ENCODE data around the gene EHHADH. TPM values are rescaled to one million over a fixed set of nuclear protein-coding genes. Genes with fewer than 3 reads are reported as not detected.

The EHHADH gene
- total and polyA plus RNA-seq, 2 experiments from 2014 or later, result 14.3 to 22.0 TPM

- Histone ChIP-seq H2AFZ (peak overlapping the region; percentile 2), H3K27ac (no peak overlapping the region), H4K20me1 (ENCODE audit: insufficient read depth, poor library complexity, severe bottlenecking) (no peaks in the 10 kb centered on the region), H3K9me2 (replicated peaks; ENCODE audit: insufficient read depth) (no peaks in the 10 kb centered on the region), H3K4me3 (no peak overlapping the region), H3K36me3 (replicated peaks; ENCODE audit: insufficient read depth, low read depth) (no peaks in the 10 kb centered on the region), H3K9me3 (ENCODE audit: low read depth) (no peaks in the 10 kb centered on the region), H3K4me1 (ENCODE audit: insufficient read depth) (no peaks in the 10 kb centered on the region), H3K4me2 (peak overlapping the region; percentile 27), H3K27me3 (no peaks in the 10 kb centered on the region), H3K79me2 (no peaks in the 10 kb centered on the region)
- no peak for DNase-seq (ENCODE audit: low spot score)
- TF ChIP-seq, protein P1, sequence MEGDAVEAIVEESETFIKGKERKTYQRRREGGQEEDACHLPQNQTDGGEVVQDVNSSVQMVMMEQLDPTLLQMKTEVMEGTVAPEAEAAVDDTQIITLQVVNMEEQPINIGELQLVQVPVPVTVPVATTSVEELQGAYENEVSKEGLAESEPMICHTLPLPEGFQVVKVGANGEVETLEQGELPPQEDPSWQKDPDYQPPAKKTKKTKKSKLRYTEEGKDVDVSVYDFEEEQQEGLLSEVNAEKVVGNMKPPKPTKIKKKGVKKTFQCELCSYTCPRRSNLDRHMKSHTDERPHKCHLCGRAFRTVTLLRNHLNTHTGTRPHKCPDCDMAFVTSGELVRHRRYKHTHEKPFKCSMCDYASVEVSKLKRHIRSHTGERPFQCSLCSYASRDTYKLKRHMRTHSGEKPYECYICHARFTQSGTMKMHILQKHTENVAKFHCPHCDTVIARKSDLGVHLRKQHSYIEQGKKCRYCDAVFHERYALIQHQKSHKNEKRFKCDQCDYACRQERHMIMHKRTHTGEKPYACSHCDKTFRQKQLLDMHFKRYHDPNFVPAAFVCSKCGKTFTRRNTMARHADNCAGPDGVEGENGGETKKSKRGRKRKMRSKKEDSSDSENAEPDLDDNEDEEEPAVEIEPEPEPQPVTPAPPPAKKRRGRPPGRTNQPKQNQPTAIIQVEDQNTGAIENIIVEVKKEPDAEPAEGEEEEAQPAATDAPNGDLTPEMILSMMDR (IDR thresholded peaks at IDR 0.05; ENCODE audit: poor library complexity), result peak; percentile 72
- no peak for TF ChIP-seq EZH2 (IDR thresholded peaks at IDR 0.05; ENCODE audit: borderline replicate concordance)
- 32% methylated on average over 6 of the region's 6 CpGs for WGBS (ENCODE audit: low lambda C conversion rate, missing lambda C conversion rate)
These were observed 37.8 kb downstream of the EHHADH start for GRCh38 chr3:185215873-185216606.

- Histone ChIP-seq H3K27ac (no peak overlapping the region), H3K36me3 (replicated peaks; ENCODE audit: insufficient read depth, low read depth) (no peaks in the 10 kb centered on the region), H2AFZ (no peak overlapping the region), H3K4me3 (no peak overlapping the region), H3K9me2 (replicated peaks; ENCODE audit: insufficient read depth) (no peaks in the 10 kb centered on the region), H3K4me1 (ENCODE audit: insufficient read depth) (no peaks in the 10 kb centered on the region), H4K20me1 (ENCODE audit: insufficient read depth, poor library complexity, severe bottlenecking) (no peaks in the 10 kb centered on the region), H3K4me2 (no peak overlapping the region), H3K27me3 (no peaks in the 10 kb centered on the region), H3K79me2 (no peaks in the 10 kb centered on the region), H3K9me3 (ENCODE audit: low read depth) (no peaks in the 10 kb centered on the region)
- 99% methylated on average over 5 of the region's 5 CpGs for WGBS (ENCODE audit: low lambda C conversion rate, missing lambda C conversion rate)
- TF ChIP-seq, protein P1 (IDR thresholded peaks at IDR 0.05; ENCODE audit: poor library complexity), result no peak
- TF ChIP-seq EZH2phosphoT487 (IDR thresholded peaks at IDR 0.05; ENCODE audit: low read depth, severe bottlenecking, unreplicated experiment), result no peak
- no peak for TF ChIP-seq EZH2 (IDR thresholded peaks at IDR 0.05; ENCODE audit: borderline replicate concordance)
- DNase-seq (ENCODE audit: low spot score), result no peak
These were observed 41.3 kb downstream of the EHHADH start for GRCh38 chr3:185212559-185212958.

DNA sequence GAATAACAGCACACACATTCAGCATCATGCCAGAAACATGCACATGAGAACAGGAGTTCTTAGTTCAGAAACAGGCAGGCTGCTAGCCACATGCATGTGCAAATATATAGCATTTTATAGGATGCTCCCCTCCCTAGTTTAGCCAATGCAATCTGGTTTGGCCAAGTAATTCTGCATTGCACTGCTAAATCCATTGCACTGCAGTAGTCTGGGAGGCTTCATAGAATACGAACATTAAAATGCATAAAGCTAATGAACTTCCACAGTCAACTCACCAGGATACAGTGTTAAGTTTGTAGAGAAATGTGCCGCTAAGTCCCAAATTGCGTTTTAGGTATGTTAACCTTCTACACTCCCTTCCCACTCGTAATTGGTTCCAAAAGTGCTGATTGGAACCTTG is 41.8 kb downstream of the EHHADH start:
- H3K36me3 ChIP-seq (replicated peaks; ENCODE audit: insufficient read depth, low read depth), result no peaks in the 10 kb centered on the region
- H3K27me3 ChIP-seq, result no peaks in the 10 kb centered on the region
- H3K9me3 ChIP-seq (ENCODE audit: low read depth), result no peaks in the 10 kb centered on the region
- H3K79me2 ChIP-seq, result no peaks in the 10 kb centered on the region
- no peaks in the 10 kb centered on the region for H3K4me1 ChIP-seq (ENCODE audit: insufficient read depth)
- no peaks in the 10 kb centered on the region for H3K9me2 ChIP-seq (replicated peaks; ENCODE audit: insufficient read depth)
- DNase-seq (ENCODE audit: low spot score), result no peak
- no peak overlapping the region for H3K4me3 ChIP-seq
- H3K27ac ChIP-seq, result no peak overlapping the region
- H2AFZ ChIP-seq, result no peak overlapping the region
- no peaks in the 10 kb centered on the region for H4K20me1 ChIP-seq (ENCODE audit: insufficient read depth, poor library complexity, severe bottlenecking)
- no peak overlapping the region for H3K4me2 ChIP-seq
- 94% methylated on average over 4 of the region's 4 CpGs for WGBS (ENCODE audit: low lambda C conversion rate, missing lambda C conversion rate)
- TF ChIP-seq EZH2 (IDR thresholded peaks at IDR 0.05; ENCODE audit: borderline replicate concordance) (no peak), EZH2phosphoT487 (IDR thresholded peaks at IDR 0.05; ENCODE audit: low read depth, severe bottlenecking, unreplicated experiment) (no peak)
- TF ChIP-seq, protein P1 (IDR thresholded peaks at IDR 0.05; ENCODE audit: poor library complexity), result no peak
